Measurements from ENCODE around the gene PAEP.

PAEP gene

GRCh38 chr9:135610290-135611141, 49.0 kb downstream of the PAEP start:
- H3K9me3 ChIP-seq = no peaks in the 10 kb centered on the region
- H3K4me1 ChIP-seq = no peaks in the 10 kb centered on the region
- no peak overlapping the region for H3K4me3 ChIP-seq
- H3K27me3 ChIP-seq = peaks cover 0 to 54% of the 10 kb centered on the region in 2 donors
- TF ChIP-seq CTCF (IDR thresholded peaks at IDR 0.05) = no peak
- H3K27ac ChIP-seq = no peak overlapping the region
- H3K36me3 ChIP-seq = no peaks in the 10 kb centered on the region
- no peak for DNase-seq
- intact Hi-C loops (cut with DNase I; ENCODE audit: low total_unique reads) = no loop called here

- intact Hi-C loops (cut with DNase I; ENCODE audit: low total_unique reads) = no loop called here
- no peak for TF ChIP-seq CTCF (IDR thresholded peaks at IDR 0.05)
Measured at GRCh38 chr9:135611142-135611874, 49.8 kb downstream of the PAEP start.

GRCh38 chr9:135611875-135612209, 50.3 kb downstream of the PAEP start:
- Histone ChIP-seq H3K4me1 (no peaks in the 10 kb centered on the region), H3K27me3 (peaks cover 0 to 67% of the 10 kb centered on the region in 2 donors), H3K27ac (no peak overlapping the region), H3K4me3 (no peak overlapping the region), H3K36me3 (no peaks in the 10 kb centered on the region), H3K9me3 (no peaks in the 10 kb centered on the region)
- no peak for DNase-seq
- no peak for TF ChIP-seq CTCF (IDR thresholded peaks at IDR 0.05)
- intact Hi-C loops (cut with DNase I; ENCODE audit: low total_unique reads) = no loop called here

More at GRCh38 chr9:135611142-135611874, 49.8 kb downstream of the PAEP start:
- no peaks in the 10 kb centered on the region for H3K9me3 ChIP-seq
- DNase-seq = no peak
- no peaks in the 10 kb centered on the region for H3K4me1 ChIP-seq
- no peak overlapping the region for H3K4me3 ChIP-seq
- H3K27me3 ChIP-seq = peaks cover 0 to 62% of the 10 kb centered on the region in 2 donors
- H3K36me3 ChIP-seq = no peaks in the 10 kb centered on the region
- H3K27ac ChIP-seq = no peak overlapping the region

GRCh38 chr9:135612437-135612836, 50.9 kb downstream of the PAEP start:
- Histone ChIP-seq H3K9me3 (no peaks in the 10 kb centered on the region), H3K4me1 (no peaks in the 10 kb centered on the region), H3K27ac (no peak overlapping the region), H3K27me3 (peaks cover 0 to 73% of the 10 kb centered on the region in 2 donors), H3K4me3 (no peak overlapping the region), H3K36me3 (no peaks in the 10 kb centered on the region)
- intact Hi-C loops (cut with DNase I; ENCODE audit: low total_unique reads) = no loop called here
- TF ChIP-seq CTCF (IDR thresholded peaks at IDR 0.05) = no peak
- DNase-seq = peak in 1 of 2 donors; percentile 56

- H3K4me3 ChIP-seq = no peak overlapping the region
- H3K4me1 ChIP-seq = no peaks in the 10 kb centered on the region
- no peak for TF ChIP-seq CTCF (IDR thresholded peaks at IDR 0.05)
- H3K27me3 ChIP-seq = peaks cover 0 to 74% of the 10 kb centered on the region in 2 donors
- H3K36me3 ChIP-seq = no peaks in the 10 kb centered on the region
- intact Hi-C loops (cut with DNase I; ENCODE audit: low total_unique reads) = no loop called here
- H3K27ac ChIP-seq = no peak overlapping the region
- DNase-seq = peak in 1 of 2 donors; percentile 57
- H3K9me3 ChIP-seq = no peaks in the 10 kb centered on the region
Measured at GRCh38 chr9:135612981-135613910, 51.7 kb downstream of the PAEP start.

All from tibial artery (tissue), 4 donors.